ENCODE measurements around the gene AGO3.
A peak's percentile ranks its signal among the peaks of the same experiment; 100 is the strongest.

Gene AGO3

GRCh38 chr1:35893051-35893879 is 37.6 kb upstream of the AGO3 start:
- Mint-ChIP-seq H3K36me3 (ENCODE audit: insufficient read depth) (peaks cover 37% of the 10 kb centered on the region), H3K9me3 (no peaks in the 10 kb centered on the region), H3K27me3 (no peaks in the 10 kb centered on the region), H3K4me3 (no peak overlapping the region), H3K4me1 (no peaks in the 10 kb centered on the region), H3K27ac (ENCODE audit: low read depth) (no peak overlapping the region)
- ATAC-seq (replicated peaks; ENCODE audit: extremely low read depth, poor library complexity, severe bottlenecking): no peak
- DNase-seq (ENCODE audit: low spot score in 2 of 2): no peak

- Mint-ChIP-seq H3K4me1 (no peaks in the 10 kb centered on the region), H3K9me3 (no peaks in the 10 kb centered on the region), H3K27ac (ENCODE audit: low read depth) (no peak overlapping the region), H3K36me3 (ENCODE audit: insufficient read depth) (peaks cover 34% of the 10 kb centered on the region), H3K4me3 (no peak overlapping the region), H3K27me3 (no peaks in the 10 kb centered on the region)
- ATAC-seq (replicated peaks; ENCODE audit: extremely low read depth, poor library complexity, severe bottlenecking) (peak; percentile 52), DNase-seq (ENCODE audit: low spot score in 2 of 2) (no peak)
These were observed 36.7 kb upstream of the AGO3 start for GRCh38 chr1:35894183-35894582.

DNA sequence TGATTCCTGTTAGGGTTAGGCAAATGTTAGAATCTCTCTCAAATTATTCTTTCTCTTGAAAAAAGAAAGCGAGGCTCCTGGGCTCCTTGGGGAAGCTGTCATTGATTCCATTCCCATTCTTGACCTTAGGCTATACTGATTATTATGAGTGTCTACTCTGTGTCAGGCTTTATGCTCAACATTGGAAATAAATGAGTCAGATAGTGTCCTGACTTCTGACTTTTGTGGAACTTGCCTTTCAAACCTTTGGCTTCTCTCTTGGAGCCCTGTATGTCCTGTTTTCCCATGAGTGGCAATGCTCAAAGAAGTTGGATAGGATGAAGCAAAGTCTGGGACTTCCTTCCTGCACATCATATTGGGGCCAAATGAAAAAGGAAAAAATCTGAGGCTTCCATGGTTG is 36.2 kb upstream of the AGO3 start:
- H3K9me3 Mint-ChIP-seq: no peaks in the 10 kb centered on the region
- H3K36me3 Mint-ChIP-seq (ENCODE audit: insufficient read depth): peaks cover 30% of the 10 kb centered on the region
- ATAC-seq (replicated peaks; ENCODE audit: extremely low read depth, poor library complexity, severe bottlenecking) (no peak), DNase-seq (ENCODE audit: low spot score in 2 of 2) (no peak)
- no peak overlapping the region for H3K4me3 Mint-ChIP-seq
- no peak overlapping the region for H3K27ac Mint-ChIP-seq (ENCODE audit: low read depth)
- no peaks in the 10 kb centered on the region for H3K27me3 Mint-ChIP-seq
- no peaks in the 10 kb centered on the region for H3K4me1 Mint-ChIP-seq

DNA sequence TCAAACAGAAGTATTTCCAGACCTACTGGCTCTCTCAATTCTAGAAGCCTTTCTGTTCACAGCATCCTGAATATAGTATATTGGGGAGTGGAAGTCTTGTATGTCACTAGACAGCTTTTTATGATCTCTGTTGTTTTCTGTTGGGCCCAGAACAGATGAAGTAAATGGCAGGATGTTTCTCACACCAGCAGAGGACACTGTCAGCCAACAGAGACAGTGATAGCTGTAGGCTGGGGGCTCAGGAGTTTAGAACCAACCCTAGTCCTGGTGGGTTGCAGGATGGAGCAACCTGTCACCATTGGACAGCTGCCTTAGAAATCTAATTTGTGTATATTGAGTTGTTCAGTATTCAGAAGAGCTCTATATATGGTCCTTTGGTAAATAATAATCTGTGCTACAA is 31.0 kb upstream of the AGO3 start:
- DNase-seq (ENCODE audit: low spot score in 2 of 2) (no peak), ATAC-seq (replicated peaks; ENCODE audit: extremely low read depth, poor library complexity, severe bottlenecking) (no peak)
- Mint-ChIP-seq H3K27me3 (no peaks in the 10 kb centered on the region), H3K36me3 (ENCODE audit: insufficient read depth) (peaks cover 35% of the 10 kb centered on the region), H3K9me3 (no peaks in the 10 kb centered on the region), H3K27ac (ENCODE audit: low read depth) (no peak overlapping the region), H3K4me1 (no peaks in the 10 kb centered on the region), H3K4me3 (no peak overlapping the region)

DNA sequence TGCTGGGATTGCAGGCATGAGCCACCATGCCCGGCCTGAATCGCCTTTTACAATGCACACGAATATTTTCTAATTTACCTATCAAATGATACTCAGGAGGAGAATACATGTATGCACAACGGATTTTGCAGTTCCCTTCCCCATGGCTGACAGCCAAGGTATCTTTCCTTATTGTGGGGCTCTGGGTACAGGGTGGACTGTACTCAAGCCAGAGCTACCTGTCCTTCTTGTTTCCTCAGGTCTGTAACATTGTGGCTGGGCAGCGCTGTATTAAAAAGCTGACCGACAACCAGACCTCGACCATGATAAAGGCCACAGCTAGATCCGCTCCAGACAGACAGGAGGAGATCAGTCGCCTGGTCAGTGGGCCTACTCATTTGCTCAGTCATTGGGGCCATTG is 29.7 kb upstream of the AGO3 start:
- H3K36me3 Mint-ChIP-seq (ENCODE audit: insufficient read depth): peaks cover 34% of the 10 kb centered on the region
- no peak for DNase-seq (ENCODE audit: low spot score in 2 of 2)

DNA sequence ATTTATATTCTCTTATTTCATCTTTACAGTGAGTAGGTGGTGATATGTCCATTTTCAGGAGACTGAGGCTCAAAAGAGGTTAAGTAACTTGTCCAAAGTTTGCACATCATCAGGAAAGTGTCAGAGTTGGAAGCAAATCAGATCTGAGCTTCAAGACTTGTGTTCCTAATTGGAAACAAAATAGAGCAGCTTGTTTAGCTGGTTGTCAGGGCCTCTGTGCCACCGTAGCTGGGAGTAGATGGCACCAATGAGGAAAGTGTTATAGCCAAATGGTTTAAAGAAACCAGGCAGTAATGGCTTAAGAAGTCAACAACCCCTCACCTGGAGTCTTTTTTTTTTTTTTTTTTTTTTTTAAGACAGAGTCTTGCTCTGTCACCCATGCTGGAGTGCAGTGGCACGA is 28.2 kb upstream of the AGO3 start:
- Mint-ChIP-seq H3K27me3 (no peaks in the 10 kb centered on the region), H3K27ac (ENCODE audit: low read depth) (no peak overlapping the region), H3K4me3 (no peak overlapping the region), H3K4me1 (no peaks in the 10 kb centered on the region), H3K36me3 (ENCODE audit: insufficient read depth) (peaks cover 39% of the 10 kb centered on the region), H3K9me3 (no peaks in the 10 kb centered on the region)
- ATAC-seq (replicated peaks; ENCODE audit: extremely low read depth, poor library complexity, severe bottlenecking) (no peak), DNase-seq (ENCODE audit: low spot score in 2 of 2) (no peak)

More for the DNA sequence above, 29.7 kb upstream of the AGO3 start:
- no peak for ATAC-seq (replicated peaks; ENCODE audit: extremely low read depth, poor library complexity, severe bottlenecking)
- no peaks in the 10 kb centered on the region for H3K9me3 Mint-ChIP-seq
- H3K4me1 Mint-ChIP-seq: no peaks in the 10 kb centered on the region
- H3K27ac Mint-ChIP-seq (ENCODE audit: low read depth): no peak overlapping the region
- no peaks in the 10 kb centered on the region for H3K27me3 Mint-ChIP-seq
- no peak overlapping the region for H3K4me3 Mint-ChIP-seq

DNA sequence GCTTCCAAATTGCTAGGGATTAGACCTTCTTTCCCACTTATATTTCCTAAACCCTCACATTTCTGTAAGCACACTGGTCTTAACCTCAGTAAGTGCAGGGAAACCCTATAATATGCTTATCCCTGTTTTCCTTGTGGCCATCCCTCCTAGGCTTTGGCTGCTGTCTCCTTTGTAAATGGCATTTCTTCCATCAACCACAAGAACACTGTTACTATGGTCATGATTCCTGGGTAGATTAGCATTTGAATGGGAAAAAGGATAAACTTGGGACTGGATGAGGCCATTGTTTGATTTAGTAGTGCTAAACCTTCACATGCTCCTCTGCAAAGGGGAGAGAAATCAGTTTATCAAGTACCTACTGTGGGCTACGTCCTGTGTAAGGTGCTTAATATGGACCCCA is 16.2 kb upstream of the AGO3 start:
- no peaks in the 10 kb centered on the region for H3K27me3 Mint-ChIP-seq
- H3K9me3 Mint-ChIP-seq: no peaks in the 10 kb centered on the region
- DNase-seq (ENCODE audit: low spot score in 2 of 2) (no peak), ATAC-seq (replicated peaks; ENCODE audit: extremely low read depth, poor library complexity, severe bottlenecking) (no peak)
- H3K4me1 Mint-ChIP-seq: no peaks in the 10 kb centered on the region
- no peak overlapping the region for H3K4me3 Mint-ChIP-seq
- no peak overlapping the region for H3K27ac Mint-ChIP-seq (ENCODE audit: low read depth)
- peaks cover 59% of the 10 kb centered on the region for H3K36me3 Mint-ChIP-seq (ENCODE audit: insufficient read depth)

GRCh38 chr1:35915693-35916092 is 15.2 kb upstream of the AGO3 start:
- H3K27ac Mint-ChIP-seq (ENCODE audit: low read depth): no peak overlapping the region
- DNase-seq (ENCODE audit: low spot score in 2 of 2): no peak
- H3K9me3 Mint-ChIP-seq: no peaks in the 10 kb centered on the region
- H3K4me3 Mint-ChIP-seq: no peak overlapping the region
- H3K36me3 Mint-ChIP-seq (ENCODE audit: insufficient read depth): peaks cover 59% of the 10 kb centered on the region
- no peak for ATAC-seq (replicated peaks; ENCODE audit: extremely low read depth, poor library complexity, severe bottlenecking)
- no peaks in the 10 kb centered on the region for H3K27me3 Mint-ChIP-seq
- no peaks in the 10 kb centered on the region for H3K4me1 Mint-ChIP-seq

GRCh38 chr1:35923791-35924221 is 7.1 kb upstream of the AGO3 start:
- H3K9me3 Mint-ChIP-seq: no peaks in the 10 kb centered on the region
- no peak for DNase-seq (ENCODE audit: low spot score in 2 of 2)
- peaks cover 11% of the 10 kb centered on the region for H3K36me3 Mint-ChIP-seq (ENCODE audit: insufficient read depth)
- no peaks in the 10 kb centered on the region for H3K4me1 Mint-ChIP-seq
- H3K27ac Mint-ChIP-seq (ENCODE audit: low read depth): no peak overlapping the region
- ATAC-seq (replicated peaks; ENCODE audit: extremely low read depth, poor library complexity, severe bottlenecking): no peak
- no peak overlapping the region for H3K4me3 Mint-ChIP-seq
- no peaks in the 10 kb centered on the region for H3K27me3 Mint-ChIP-seq

GRCh38 chr1:35924838-35925237 is 6.1 kb upstream of the AGO3 start:
- H3K27ac Mint-ChIP-seq (ENCODE audit: low read depth): no peak overlapping the region

GRCh38 chr1:35925741-35926140 is 5.2 kb upstream of the AGO3 start:
- H3K4me1 Mint-ChIP-seq: peaks cover 13% of the 10 kb centered on the region
- no peak overlapping the region for H3K4me3 Mint-ChIP-seq
- no peak for ATAC-seq (replicated peaks; ENCODE audit: extremely low read depth, poor library complexity, severe bottlenecking)
- H3K27me3 Mint-ChIP-seq: no peaks in the 10 kb centered on the region
- H3K9me3 Mint-ChIP-seq: no peaks in the 10 kb centered on the region
- no peak for DNase-seq (ENCODE audit: low spot score in 2 of 2)
- H3K36me3 Mint-ChIP-seq (ENCODE audit: insufficient read depth): peaks cover 12% of the 10 kb centered on the region
- H3K27ac Mint-ChIP-seq (ENCODE audit: low read depth): no peak overlapping the region

More at GRCh38 chr1:35924838-35925237, 6.1 kb upstream of the AGO3 start:
- Mint-ChIP-seq H3K4me1 (peaks cover 7% of the 10 kb centered on the region), H3K4me3 (no peak overlapping the region), H3K9me3 (no peaks in the 10 kb centered on the region), H3K27me3 (no peaks in the 10 kb centered on the region), H3K36me3 (ENCODE audit: insufficient read depth) (peaks cover 8% of the 10 kb centered on the region)
- no peak for ATAC-seq (replicated peaks; ENCODE audit: extremely low read depth, poor library complexity, severe bottlenecking)
- DNase-seq (ENCODE audit: low spot score in 2 of 2): no peak

DNA sequence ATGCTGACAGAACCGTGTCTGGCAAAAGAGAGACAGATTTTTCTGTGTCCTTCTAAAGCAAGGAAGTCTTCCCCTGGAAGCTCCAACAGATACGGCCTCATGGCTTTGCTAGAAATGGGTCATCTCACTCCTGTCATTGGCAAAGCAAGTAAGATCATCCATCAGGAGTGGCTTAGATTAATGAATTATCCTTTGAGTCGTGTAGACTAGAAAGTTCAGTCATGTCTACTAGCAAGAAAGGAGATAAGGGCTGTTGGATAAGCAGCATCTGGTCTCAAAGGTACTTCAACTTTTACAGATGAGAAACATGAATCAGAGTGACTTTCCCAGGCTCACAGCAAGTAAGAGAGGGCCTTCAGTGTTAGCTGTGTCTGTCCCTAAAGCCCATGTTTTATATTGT is 3.4 kb upstream of the AGO3 start:
- no peak for ATAC-seq (replicated peaks; ENCODE audit: extremely low read depth, poor library complexity, severe bottlenecking)
- Mint-ChIP-seq H3K4me1 (peaks cover 23% of the 10 kb centered on the region), H3K4me3 (no peak overlapping the region), H3K9me3 (no peaks in the 10 kb centered on the region), H3K27me3 (no peaks in the 10 kb centered on the region), H3K36me3 (ENCODE audit: insufficient read depth) (peaks cover 15% of the 10 kb centered on the region), H3K27ac (ENCODE audit: low read depth) (no peak overlapping the region)
- DNase-seq (ENCODE audit: low spot score in 2 of 2): no peak

- Mint-ChIP-seq H3K4me3 (peak overlapping the region; percentile 91), H3K36me3 (ENCODE audit: insufficient read depth) (peaks cover 14% of the 10 kb centered on the region), H3K4me1 (peaks cover 26% of the 10 kb centered on the region), H3K9me3 (no peaks in the 10 kb centered on the region), H3K27me3 (no peaks in the 10 kb centered on the region), H3K27ac (ENCODE audit: low read depth) (peak overlapping the region; percentile 98)
- ATAC-seq (replicated peaks; ENCODE audit: extremely low read depth, poor library complexity, severe bottlenecking) (peak; percentile 31), DNase-seq (ENCODE audit: low spot score in 2 of 2) (peak in 1 of 2 donors; percentile 32)
These were observed 944 bp upstream of the AGO3 start for GRCh38 chr1:35929730-35930592.

Measured in central memory CD8-positive, alpha-beta T cell (primary cell).